GM10248 (cell line): ENCODE measurements around the gene NISCH.

Source experiments
- CTCF ChIA-PET: fragments of 300-600 bp; sonication (Branson Sonifier 250); formaldehyde crosslinking; extraction: SDS; loops from one replicate; lab custom pipeline; 2021; ENCODE audit warnings: antibody characterized with exemption; lab: Yijun Ruan, JAX
- POLR2A ChIA-PET: fragments of 350-650 bp; sonication (Branson Sonifier 250); formaldehyde crosslinking; extraction: SDS; loops from one replicate; lab custom pipeline; 2020; ENCODE audit warnings: antibody characterized with exemption; lab: Yijun Ruan, JAX
- DNase-seq: peaks from one replicate; pipeline ENCODE4 v3.0.0; 2012; ENCODE audit errors: extremely low spot score
- CTCF ChIP-seq: IDR thresholded peaks from 2 replicates; pipeline ENCODE4 v1.5.1; 2012; ENCODE audit warnings: mild to moderate bottlenecking, low read depth; ENCODE audit errors: extremely low read depth, missing control alignments, control extremely low read depth

Gene NISCH

GRCh38 chr3:52429779-52430415, 25.5 kb upstream of the NISCH start:
- DNase-seq = no peak
- no peak for TF ChIP-seq CTCF
- ChIA-PET POLR2A (no interaction called here), CTCF (interaction anchor here (1.0 to 20.1 kb wide), 6 partner anchors 13 to 148 kb away, joined by 3 to 345 read pairs (median 10); partner anchors contain the start of genes SEMA3G and TNNC1)

GRCh38 chr3:52430416-52430810, 25.0 kb upstream of the NISCH start:
- TF ChIP-seq CTCF = no peak
- ChIA-PET POLR2A (no interaction called here), CTCF (interaction anchor here (1.6 to 20.1 kb wide), 3 partner anchors 13 to 18 kb away, joined by 4 to 345 read pairs (median 9); partner anchors contain the start of genes SEMA3G and TNNC1)
- no peak for DNase-seq

GRCh38 chr3:52431459-52432223, 23.8 kb upstream of the NISCH start:
- ChIA-PET CTCF (interaction anchor here (0.9 to 20.1 kb wide), 3 partner anchors 14 to 211 kb away, joined by 4 to 345 read pairs (median 9); partner anchors contain the start of genes SEMA3G and TNNC1), POLR2A (no interaction called here)
- no peak for DNase-seq
- no peak for TF ChIP-seq CTCF

- POLR2A ChIA-PET = no interaction called here
- no peak for TF ChIP-seq CTCF
- DNase-seq = no peak
- CTCF ChIA-PET = interaction anchor here (0.9 to 20.1 kb wide), 3 partner anchors 14 to 212 kb away, joined by 4 to 345 read pairs (median 9); partner anchors contain the start of genes SEMA3G and TNNC1
Observed at GRCh38 chr3:52432225-52432624, 23.2 kb upstream of the NISCH start.

GRCh38 chr3:52432691-52433141, 22.7 kb upstream of the NISCH start:
- POLR2A ChIA-PET = no interaction called here
- CTCF ChIA-PET = interaction anchor here (2.0 to 20.1 kb wide), 2 partner anchors 13 to 20 kb away, joined by 7 to 345 read pairs; partner anchors contain the start of genes SEMA3G and TNNC1
- no peak for DNase-seq
- no peak for TF ChIP-seq CTCF

GRCh38 chr3:52433328-52433995, 21.9 kb upstream of the NISCH start:
- CTCF ChIA-PET = interaction anchor here (2.0 to 20.1 kb wide), 2 partner anchors 12 to 21 kb away, joined by 7 to 345 read pairs; partner anchors contain the start of genes SEMA3G and TNNC1
- DNase-seq = no peak
- POLR2A ChIA-PET = no interaction called here
- no peak for TF ChIP-seq CTCF
